HG03280 (cell line): Measurements from ENCODE around the gene FAM81A.
"Not testable (repeated sequence)": the region's sequence is repeated elsewhere in the genome, so short reads cannot be mapped to it uniquely, and the experiment has no call there.

ENCODE experiments used
- ATAC-seq: cut with Tn5 transposase; IDR thresholded peaks from one replicate; pipeline ENCODE4 v1.9.1; 2021; ENCODE audit warnings: mild to moderate bottlenecking, moderate library complexity; ENCODE audit not compliant: unreplicated experiment

FAM81A gene

DNA sequence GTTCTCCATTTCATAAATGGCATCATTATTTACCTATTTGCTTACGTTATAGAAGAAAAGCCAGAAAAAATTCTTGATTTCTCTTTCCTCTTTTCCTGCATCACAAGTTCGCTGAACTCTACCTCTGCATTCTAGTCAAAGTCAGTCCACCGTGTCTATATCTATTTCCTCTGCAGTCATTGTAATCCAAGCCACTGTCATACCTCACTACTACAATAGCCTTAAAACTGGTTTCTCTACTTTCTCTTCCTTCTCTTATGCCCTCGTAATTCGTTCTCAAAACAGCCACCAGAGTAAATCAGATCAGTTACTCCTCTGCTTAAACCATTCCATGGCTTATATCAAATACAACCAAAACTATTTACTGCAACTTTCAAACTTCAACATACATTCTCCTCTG lies 13.4 kb upstream of the FAM81A start:
- no peak for ATAC-seq

DNA sequence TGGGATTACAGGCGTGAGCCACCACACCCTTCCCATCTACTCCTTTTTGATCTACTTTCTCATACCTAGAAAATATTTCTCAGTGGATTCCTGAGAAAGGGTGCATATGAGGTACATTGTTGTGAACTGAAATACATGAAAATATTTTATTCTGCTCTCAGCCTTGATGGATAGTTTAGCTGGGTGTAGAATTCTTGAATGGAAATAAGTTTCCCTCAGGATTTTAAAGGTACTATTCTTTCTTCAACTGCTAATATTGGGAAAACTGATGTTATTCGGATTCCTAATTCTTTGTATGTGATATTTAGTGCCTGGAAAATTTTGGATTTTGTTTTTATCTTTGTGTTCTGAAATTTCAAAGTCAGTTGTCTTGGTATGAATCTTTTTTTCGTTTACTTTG lies 9.1 kb upstream of the FAM81A start:
- ATAC-seq, result not testable (repeated sequence)

DNA sequence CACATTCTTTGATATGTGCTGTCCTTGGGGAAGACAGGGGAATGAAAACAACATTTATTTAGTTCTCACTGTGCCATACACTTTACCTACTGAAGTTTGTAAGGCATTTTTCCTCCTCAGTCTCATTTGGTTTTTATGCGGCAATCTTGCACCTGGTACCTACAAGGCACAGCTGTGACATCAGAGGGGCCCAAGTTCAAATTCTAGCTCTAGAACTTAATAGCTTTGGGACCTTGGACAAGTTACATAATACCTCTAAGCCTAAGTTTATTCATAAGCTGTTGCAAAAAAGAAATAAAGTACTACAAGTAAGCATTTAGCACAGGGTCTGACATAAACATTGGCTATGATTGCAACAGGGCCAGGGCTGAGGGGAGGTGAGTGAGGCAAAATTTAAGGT lies 5.6 kb upstream of the FAM81A start:
- ATAC-seq, result no peak

DNA sequence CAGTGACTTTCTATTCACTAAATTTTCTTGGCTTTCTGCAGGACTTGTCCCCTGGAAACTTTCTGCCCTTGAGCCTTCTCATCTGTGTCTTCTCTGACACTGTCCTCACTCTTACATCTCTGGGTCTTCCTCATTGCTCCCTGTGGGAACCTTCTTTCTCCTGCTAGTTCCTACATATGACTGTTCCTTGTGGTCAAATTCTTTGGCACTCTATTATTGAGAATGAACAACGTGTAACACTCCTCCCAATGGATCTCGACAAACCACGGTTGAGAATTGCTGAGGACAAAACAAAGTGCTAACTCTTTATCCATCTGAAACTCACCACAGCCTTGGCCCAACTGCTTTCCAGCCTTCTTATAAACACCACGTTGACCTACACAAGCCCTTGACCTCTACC lies 3.5 kb upstream of the FAM81A start:
- ATAC-seq, result no peak

DNA sequence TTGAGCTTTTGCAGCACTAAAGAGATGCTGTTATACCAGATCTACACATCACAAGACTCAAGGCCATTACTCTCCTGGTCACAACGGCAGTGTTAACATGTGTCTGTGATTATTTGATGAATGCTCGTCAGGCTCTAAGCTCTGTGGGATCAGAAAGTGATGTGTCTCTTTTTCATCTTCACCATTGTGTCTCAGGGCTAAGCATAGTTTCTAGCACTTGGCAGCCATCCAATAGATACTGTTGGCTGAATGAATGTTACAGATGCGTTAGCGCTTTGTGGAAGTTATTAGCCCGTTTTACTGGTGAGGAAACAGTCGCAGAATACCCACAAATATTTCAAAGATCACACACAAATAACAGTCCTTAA lies 1.2 kb upstream of the FAM81A start:
- no peak for ATAC-seq

DNA sequence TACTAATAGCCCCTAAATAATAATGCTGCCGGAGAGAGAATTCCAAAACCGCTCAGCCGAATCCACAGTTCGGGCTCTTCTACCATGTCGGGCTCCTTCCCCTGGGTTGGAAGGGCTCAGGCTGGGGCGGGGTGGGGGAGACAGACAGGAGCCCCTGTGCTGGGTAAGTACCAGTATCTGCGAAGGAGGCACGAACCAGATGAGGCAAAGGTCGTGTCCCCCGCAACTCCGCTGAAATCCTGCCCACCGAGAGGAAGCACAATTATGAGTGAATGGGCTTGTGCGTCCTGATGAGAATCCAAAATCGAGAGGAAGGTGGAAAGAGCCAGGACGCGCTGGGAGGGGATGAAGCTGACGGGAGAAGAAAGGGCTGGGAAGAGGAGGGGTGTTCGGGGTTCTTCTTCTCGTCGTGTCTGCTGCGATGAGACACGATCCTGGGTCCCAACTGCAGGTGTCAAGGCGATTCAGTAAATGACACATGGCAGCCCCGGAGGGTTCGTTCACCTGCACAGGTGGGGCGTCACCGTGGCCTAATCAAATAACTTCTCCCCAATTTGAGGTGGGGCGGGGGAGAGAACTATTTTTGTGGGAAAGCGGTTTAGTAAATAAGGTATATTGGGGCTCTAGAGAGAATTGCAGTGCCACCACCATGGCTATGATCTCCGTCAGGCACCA lies 707 bp upstream of the FAM81A start:
- no peak for ATAC-seq

DNA sequence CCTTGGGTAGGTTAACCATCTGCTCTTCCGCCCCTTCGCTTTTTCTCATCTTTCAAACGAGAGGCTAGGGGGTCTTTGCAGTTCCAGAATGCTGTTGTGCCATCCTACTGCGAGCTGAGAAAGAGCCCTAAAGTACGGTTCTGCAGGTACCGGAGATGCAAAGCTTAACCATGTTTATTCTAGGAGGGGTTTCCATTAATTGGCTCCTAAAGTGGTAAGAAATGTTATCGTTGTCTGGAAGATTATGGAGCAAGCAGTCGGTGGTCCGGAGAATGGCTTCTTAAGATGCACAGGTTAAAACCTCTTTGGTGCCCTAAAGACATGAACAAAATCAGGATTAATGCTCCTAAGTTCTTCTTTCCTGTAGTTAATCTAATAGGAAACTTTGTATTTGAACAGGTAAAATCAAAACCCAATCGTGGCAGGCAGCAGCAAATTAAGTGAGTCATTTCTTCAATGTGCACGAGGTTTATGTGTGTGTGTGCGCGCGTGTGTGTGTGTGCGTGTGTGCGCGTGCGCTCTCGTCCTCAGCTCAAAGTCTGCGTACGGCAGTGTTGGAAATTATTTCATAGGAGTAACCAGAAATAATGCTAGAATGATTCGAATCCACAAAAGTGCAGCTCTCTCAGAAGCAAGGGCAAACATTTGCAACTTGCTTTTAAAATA lies 772 bp downstream of the FAM81A start:
- ATAC-seq, result no peak

DNA sequence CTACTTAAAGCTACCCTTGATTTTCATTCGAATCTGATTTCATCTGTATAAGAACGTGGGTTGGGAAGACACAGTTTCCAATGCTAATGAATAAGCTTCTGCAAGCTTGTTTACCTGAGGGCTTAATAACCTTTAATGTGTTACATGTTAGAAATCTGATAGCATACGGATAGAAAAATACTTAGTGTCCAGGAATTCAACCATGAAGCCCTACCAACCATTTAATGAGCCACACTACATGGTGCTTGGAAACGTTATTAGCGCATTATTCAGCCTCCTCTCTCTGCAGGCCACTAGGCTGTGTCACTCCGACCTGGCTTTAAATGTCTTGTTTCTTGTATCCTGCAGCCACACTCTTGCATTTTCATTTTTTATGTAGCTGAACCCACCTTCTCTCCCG lies 1.6 kb downstream of the FAM81A start:
- ATAC-seq, result no peak

DNA sequence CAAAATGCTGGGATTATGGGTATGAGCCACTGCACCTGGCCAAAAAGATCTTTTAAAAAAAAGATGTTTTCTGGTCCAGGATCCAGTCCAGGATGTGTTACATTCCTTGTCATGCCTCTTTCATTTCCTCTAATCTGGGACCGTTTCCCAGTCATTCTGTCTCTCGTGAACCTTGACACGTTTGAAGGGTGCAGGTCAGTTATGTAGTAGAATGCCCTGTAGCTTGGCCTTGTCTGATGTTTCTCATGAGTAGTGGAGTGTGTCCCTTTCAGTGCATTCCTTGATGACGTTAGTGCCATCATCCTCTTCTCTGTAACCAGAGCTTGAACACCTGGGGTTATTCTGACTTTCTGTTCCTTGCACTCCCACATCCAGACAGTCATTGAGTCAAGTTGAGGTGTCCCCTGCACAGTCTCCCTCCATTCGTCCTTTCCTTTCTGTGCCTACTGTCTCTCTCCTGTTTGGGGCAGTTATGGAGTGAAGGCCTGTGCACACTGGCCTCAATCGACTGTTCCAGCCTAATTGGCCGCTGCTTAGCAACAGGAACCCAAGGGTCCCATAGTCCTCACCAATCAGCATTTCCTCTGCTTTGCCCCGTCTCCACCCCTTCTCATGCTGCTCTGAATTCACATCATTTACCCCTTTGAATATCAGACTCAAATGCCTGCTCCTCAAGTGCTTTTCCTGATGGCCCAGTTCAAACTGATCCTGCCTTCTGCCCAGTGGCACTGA lies 5.5 kb downstream of the FAM81A start:
- ATAC-seq, result no peak

DNA sequence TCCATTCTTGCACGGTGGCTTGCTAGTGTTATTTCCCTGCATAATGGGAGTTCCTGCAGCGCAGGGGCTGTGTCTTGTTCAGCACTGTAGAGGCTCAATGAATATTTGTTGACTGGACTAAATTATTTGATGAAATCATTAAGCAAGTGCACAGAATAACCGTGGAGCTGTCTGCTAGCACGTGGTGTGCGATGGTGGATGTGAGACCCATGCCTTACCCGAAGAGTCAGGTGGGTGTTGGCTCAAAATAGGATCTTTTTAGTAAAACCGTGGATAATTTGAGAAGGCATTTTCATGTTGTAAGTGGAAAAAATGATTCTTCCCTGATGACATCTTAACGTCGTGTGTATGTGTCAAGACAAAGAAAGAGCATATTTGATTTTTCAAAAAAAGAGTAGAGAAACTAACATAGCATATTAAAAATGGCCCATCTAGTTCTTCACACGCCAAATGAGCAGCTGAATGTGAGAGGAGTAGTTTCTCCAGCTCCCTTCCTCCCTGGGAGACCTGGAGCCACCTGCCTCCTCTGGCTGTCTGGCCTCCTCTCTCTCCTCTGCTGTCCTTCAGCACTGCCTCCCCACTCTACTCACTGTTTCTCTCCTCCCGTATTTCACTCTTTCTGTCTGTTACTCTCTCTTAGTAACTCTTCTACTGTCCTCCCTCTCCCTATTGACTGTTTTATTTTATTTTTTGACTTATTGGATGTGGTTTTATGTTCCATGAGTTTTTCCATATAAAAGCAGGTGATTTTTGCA lies 6.3 kb downstream of the FAM81A start:
- no peak for ATAC-seq

DNA sequence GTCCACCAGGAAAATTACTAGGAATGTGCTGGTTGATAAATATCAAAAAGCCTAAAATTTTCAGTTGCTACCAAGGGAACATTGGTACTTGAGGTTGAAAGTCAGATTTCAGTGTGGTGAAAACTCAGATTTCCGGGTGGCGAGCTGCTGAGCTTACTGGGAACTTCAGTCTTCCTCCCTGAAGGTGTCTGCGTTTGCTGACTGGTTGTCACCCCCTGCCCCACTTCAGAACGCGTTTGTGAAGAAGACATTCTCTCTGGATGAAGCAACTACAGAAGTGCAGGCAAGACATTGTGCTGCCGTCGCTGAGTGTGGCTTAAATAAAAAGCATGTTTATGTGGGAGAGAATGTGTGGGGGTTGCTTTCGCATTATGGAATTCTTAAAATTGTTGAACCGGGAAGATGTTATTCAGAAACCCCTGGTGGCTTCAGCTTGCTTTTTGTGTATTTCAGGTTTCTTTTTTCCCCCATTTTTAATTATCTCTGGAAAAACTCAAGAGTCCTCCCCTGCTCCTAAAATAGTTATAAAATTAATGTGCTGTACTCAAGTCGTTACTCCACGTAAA lies 7.1 kb downstream of the FAM81A start:
- no peak for ATAC-seq

DNA sequence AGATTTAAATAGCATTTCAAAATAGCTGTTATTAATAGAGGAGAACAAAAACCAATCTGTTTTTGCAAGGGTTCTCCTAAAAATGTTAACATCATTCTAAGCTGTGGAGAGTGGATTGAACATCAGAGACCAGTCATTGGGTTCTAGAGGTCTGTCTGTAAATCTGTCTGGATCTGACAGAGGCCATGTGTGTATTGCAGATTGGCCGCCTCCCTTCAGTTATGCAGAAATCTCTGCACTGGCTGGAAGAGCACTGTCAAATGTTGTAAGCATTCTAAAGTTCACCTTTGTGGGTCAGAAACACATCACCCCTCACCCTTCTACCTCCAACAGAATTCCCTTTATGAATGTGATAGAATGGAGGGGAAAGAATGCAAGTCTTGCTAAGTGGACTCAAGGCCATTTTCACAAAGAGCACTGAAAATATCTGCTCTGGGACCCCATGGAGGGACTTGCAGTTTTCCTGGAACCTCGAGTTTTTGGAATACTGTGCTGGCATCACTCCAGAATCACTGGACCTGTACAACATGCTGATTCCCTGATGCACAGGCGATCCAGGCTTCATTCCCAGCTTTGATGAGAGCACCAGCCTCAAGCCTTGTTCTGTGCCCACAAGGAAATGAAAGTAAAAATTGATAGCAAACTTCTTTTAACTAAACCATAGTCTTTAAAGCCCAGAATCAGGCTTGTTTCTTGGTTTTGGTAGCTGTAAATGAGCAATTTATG lies 8.4 kb downstream of the FAM81A start:
- no peak for ATAC-seq

DNA sequence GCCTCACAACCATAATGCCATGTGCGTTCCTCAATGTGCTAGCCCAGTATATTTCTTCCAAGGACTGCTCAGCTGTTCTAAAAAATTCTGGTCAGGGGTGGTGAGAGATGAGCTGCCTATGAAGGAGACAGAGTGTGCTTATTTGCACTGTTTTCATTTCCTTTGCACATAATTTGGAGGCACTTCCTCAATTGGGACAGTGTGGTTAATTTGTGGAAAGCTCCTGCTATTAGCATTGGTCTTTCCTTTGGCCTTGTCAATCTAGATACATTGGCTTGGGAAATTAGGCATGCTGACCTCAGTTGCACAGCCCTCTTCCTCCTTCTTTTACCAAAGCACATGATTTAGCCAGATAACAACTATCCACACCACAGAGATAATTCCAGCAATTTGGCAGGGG lies 9.4 kb downstream of the FAM81A start:
- no peak for ATAC-seq

DNA sequence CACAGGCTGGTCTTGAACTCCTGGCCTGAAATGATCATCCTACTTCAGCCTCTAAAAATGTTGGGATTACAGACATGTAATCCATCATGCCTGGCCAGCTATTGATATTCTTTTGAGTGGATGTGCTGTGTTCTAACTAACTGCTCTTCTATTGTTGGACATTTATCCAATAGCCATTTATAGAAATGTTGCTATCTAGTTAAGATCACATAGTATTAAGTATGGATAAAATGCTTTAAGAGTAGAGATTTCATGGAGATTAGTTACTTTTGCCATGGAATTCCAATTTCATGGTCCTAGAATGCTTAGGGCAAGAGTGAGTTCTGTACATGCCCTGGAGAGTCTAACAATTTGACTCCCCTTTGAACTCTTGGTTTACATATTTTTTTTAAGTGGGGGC lies 10.9 kb downstream of the FAM81A start:
- ATAC-seq, result no peak

DNA sequence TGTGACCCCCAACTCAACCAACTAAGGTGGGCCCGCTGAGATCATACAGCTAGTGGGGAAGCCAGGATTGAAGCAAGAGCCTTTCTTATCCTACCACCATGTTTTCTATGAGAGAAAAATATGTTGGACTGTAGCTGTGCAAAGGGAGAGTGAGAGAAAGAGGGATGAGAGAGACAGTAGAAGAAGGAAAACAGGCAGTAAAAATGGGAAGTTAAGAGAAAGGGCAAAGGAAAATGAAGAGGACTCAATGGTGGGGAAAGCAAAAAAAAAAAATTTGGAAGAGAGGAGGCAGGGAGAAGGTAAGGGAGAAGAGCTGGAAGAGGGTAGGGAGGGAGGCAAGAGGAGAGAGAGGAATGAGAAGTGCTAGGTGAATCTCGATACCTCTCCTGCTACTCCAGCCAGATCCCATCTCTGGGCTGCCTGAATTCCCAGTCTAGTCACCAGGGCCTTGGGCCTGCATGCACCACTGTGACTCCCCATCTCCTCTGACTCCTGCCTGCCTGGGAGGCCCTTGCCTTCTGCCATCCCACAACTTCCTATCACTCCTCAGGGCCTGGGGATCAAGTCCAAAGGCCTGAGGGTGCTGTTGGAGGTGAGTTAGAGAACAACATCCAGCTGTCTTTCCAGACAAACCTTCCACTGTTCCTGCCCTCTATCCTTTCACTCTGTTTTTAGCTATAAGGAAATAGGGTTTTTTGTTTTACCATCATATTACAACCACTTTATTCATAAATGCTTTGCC lies 15.7 kb downstream of the FAM81A start:
- ATAC-seq, result no peak

DNA sequence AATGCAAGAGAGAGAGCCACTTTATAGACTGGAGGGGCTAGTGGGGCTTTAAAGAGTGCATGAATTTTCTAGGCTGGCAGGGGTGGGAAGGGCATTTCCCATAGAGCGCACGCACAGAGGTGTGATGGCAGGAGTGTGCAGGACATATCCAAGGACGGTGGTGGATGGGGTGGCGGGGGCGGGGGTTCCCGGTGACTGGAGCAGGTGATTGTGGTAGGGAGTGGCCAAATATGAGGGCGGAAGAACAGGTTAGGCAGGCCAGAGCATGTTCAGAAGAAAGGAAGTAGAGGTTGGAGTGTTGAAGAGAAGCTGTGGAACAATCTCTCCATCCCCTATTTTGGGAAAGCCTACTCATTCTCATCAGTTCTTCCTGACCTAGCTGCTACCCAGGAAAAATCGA lies 18.1 kb downstream of the FAM81A start:
- no peak for ATAC-seq

DNA sequence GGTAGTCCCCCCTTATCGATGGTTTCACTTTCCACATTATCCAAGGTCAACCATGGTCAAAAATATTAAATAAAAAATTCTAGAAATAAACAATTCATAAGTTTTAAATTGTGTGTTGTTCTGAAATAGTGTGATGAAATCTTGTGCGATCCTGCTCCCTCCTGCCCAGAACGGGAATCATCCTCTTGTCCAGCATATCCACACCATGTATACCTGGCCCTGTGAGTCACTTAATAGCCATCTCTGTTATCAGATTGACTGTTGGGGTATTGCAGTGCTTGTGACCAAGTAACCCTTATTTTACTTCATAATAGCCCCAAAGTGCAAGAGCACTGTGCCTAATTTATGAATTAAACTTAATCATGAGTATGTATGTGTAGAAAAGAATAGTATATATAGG lies 19.1 kb downstream of the FAM81A start:
- no peak for ATAC-seq

DNA sequence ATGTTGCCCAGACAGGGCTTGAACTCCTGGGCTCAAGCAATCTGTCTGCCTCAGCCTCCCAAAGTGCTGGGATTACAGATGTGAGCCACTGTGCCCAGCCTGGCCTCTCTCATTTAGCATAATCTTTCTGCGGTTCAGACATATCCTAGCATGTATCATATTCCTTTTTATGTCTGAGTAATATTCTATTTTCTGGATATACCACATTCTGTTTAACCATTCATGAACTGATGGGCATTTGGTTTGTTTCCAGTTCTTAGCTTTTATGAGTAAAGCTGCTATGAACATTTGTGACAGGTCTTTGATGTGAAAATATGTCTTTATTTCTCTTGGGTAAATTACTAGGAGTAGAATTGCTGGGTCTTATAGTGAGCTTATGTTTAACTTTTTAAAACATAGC lies 23.5 kb downstream of the FAM81A start:
- ATAC-seq, result no peak

DNA sequence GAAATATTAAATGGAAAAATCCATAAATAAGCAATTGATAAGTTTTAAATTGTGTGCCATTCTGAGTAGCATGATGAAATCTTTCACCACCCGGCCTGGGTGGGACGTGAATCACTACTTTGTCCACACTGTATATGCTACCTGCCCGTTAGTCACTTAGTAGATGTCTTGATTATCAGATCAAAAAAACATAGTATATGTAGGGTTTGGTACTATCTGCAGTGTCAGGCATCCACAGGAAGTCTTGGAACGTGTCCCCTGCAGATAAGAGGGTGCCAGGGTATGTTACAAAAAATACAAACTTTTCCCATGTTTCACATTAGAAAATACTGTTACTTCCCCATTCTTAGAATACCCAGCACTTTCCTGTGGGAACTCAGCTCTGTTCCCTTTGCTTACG lies 35.2 kb downstream of the FAM81A start:
- ATAC-seq, result no peak

DNA sequence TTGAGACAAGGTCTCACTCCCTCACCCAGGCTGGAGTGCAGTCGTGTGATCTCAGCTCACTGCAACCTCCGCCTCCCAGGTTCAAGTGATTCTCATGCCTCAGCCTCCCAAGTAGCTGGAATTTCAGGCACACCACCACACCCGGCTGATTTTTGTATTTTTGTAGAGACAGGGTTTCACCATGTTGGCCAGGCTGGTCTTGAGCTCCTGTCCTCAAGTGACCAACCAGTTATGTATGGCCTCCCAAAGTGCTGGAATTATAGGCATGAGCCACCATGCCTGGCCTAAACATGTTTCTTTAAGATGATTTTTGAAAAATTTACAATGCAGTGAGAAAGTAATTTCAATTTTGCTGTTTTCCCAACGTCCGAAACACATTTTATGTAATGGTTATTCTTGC lies 37.2 kb downstream of the FAM81A start:
- ATAC-seq, result not testable (repeated sequence)
